HL-60 (cell line): ENCODE results near the gene PAX5.

Source experiments
- DNase-seq, 2 experiments: peaks; one replicate each; pipeline ENCODE4 v3.0.0-alpha.2; 2010 to 2020; ENCODE audit warnings: low read depth in 1 of 2, low spot score in 1 of 2
- H3K27ac ChIP-seq: fragments of 250-450 bp; sonication (Bioruptor Pico); replicated peaks from 2 replicates; pipeline ENCODE4 v1.5.1; 2020; ENCODE audit warnings: mild to moderate bottlenecking, moderate library complexity
- H3K27me3 ChIP-seq: fragments of 250-450 bp; sonication (Bioruptor Pico); 2 replicates; pipeline ENCODE4 v1.5.1; 2021; ENCODE audit warnings: mild to moderate bottlenecking, moderate library complexity; ENCODE audit not compliant: insufficient read depth, poor library complexity, severe bottlenecking
- H3K4me3 ChIP-seq: replicated peaks from 2 replicates; pipeline ENCODE4 v1.5.1; 2011; ENCODE audit warnings: mild to moderate bottlenecking, control low read depth, low read length; ENCODE audit not compliant: insufficient read depth
- GABPA ChIP-seq: IDR thresholded peaks from 2 replicates; pipeline ENCODE4 v1.6.1; 2012; ENCODE audit warnings: low read depth
- POLR2AphosphoS5 ChIP-seq: IDR thresholded peaks from 2 replicates; pipeline ENCODE4 v1.6.1; 2012; ENCODE audit warnings: low read depth
- REST ChIP-seq: IDR thresholded peaks from 2 replicates; pipeline ENCODE4 v1.6.1; 2012; ENCODE audit warnings: low read depth; ENCODE audit not compliant: insufficient replicate concordance
- SPI1 ChIP-seq: IDR thresholded peaks from 2 replicates; pipeline ENCODE4 v1.6.1; 2012; ENCODE audit warnings: low read depth, mild to moderate bottlenecking, borderline replicate concordance
- TF ChIP-seq, protein P1 (sequence below): IDR thresholded peaks from one replicate; pipeline ENCODE4 v1.5.1; 2011; ENCODE audit warnings: low read length, control low read depth, inconsistent platforms; ENCODE audit not compliant: insufficient read depth

The PAX5 gene

DNA sequence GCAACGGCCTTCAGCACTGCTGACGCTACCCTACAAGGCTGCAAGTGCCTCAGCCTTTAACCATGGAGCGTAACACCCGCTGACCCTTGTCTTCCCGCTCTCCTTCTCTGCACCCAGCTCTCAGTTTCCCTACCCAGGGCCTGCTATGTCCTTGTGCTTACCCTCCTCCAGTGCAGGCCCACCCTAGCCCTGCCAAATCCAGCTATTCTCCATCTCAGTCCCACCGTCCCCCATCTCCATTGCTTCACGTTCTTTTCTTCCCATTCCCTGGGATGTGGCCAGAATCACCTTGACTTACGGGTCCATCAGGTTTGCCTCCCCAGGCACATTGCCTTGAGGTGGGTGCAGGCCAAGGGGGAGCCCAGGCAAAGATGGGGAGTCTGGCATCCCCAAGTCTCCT lies 91.2 kb downstream of the PAX5 start:
- DNase-seq, result no peak
- Histone ChIP-seq H3K4me3 (no peak overlapping the region), H3K27ac (no peak overlapping the region), H3K27me3 (peaks cover 8% of the 10 kb centered on the region)
- TF ChIP-seq SPI1, result no peak
- TF ChIP-seq, protein P1, sequence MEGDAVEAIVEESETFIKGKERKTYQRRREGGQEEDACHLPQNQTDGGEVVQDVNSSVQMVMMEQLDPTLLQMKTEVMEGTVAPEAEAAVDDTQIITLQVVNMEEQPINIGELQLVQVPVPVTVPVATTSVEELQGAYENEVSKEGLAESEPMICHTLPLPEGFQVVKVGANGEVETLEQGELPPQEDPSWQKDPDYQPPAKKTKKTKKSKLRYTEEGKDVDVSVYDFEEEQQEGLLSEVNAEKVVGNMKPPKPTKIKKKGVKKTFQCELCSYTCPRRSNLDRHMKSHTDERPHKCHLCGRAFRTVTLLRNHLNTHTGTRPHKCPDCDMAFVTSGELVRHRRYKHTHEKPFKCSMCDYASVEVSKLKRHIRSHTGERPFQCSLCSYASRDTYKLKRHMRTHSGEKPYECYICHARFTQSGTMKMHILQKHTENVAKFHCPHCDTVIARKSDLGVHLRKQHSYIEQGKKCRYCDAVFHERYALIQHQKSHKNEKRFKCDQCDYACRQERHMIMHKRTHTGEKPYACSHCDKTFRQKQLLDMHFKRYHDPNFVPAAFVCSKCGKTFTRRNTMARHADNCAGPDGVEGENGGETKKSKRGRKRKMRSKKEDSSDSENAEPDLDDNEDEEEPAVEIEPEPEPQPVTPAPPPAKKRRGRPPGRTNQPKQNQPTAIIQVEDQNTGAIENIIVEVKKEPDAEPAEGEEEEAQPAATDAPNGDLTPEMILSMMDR, result no peak
- TF ChIP-seq POLR2AphosphoS5, result no peak
- TF ChIP-seq REST, result no peak
- no peak for TF ChIP-seq GABPA

- no peak for DNase-seq
- H3K4me3 ChIP-seq, result no peak overlapping the region
- TF ChIP-seq REST (no peak), SPI1 (no peak), GABPA (no peak), POLR2AphosphoS5 (no peak)
- TF ChIP-seq, protein P1, result no peak
- H3K27me3 ChIP-seq, result peaks cover 13% of the 10 kb centered on the region
- H3K27ac ChIP-seq, result no peak overlapping the region
Observed at GRCh38 chr9:36941441-36941840, 92.6 kb downstream of the PAX5 start.

GRCh38 chr9:36940881-36941280 lies 93.2 kb downstream of the PAX5 start:
- Histone ChIP-seq H3K4me3 (no peak overlapping the region), H3K27me3 (peaks cover 13% of the 10 kb centered on the region), H3K27ac (no peak overlapping the region)
- no peak for TF ChIP-seq POLR2AphosphoS5
- TF ChIP-seq GABPA, result no peak
- TF ChIP-seq SPI1, result no peak
- no peak for TF ChIP-seq REST
- TF ChIP-seq, protein P1, result no peak
- DNase-seq, result no peak
